Heart left ventricle (tissue), 13 donors: ENCODE data around the gene ENTHD1.

Experiments
- POLR2A ChIP-seq, 2 donors: fragments of 450-650 bp; IDR thresholded peaks; one replicate each; pipeline ENCODE4 v1.6.1; 2017; ENCODE audit warnings: antibody characterized with exemption in 2 of 2, mild to moderate bottlenecking in 2 of 2, moderate library complexity in 2 of 2
- TF ChIP-seq, protein P1 (sequence below), 12 donors: fragments of 200-600 bp; sonication (generic) in 4 of 12; IDR thresholded peaks; one replicate each; pipeline versions ENCODE4 v1.5.0 to v1.8.0; 2018 to 2022; ENCODE audit warnings: antibody characterized with exemption in 12 of 12, mild to moderate bottlenecking in 5 of 12
- donor health status: ischemic (EF 13 %, LVEDD 7.1; RV severe dilation, severe dysfunction).
- donor health status: DM: no; HTN: yes; CAD: no.
- donor health status: DM: no; HTN: no; CAD: no.
- donor health status: ischemic (EF 25% LVEDD 6.9; RV normal size, moderate dysfunction).
- donor health status: ischemic (EF 25% LVEDD 5.7; RV mildly dilated, moderate dysfunction).
- donor health status: ischemic (EF 35%, LVEDD 5.7; RV mildly dilated, moderate dysfunction).
- donor health status: nonischemic (EF 11% LVEDD 7.7; RV severe dilation, severe dysfunction).
- donor health status: DM: yes; HTN: yes; CAD: no.
- donor health status: PGD.
- donor health status: ischemic (EF 29% LVEDD 5.4; RV normal size, mild dysfunction).
- donor health status: nonischemic (EF 23%, LVEDD 6.1; RV moderate dilation, normal function).

- TF ChIP-seq, protein P1, sequence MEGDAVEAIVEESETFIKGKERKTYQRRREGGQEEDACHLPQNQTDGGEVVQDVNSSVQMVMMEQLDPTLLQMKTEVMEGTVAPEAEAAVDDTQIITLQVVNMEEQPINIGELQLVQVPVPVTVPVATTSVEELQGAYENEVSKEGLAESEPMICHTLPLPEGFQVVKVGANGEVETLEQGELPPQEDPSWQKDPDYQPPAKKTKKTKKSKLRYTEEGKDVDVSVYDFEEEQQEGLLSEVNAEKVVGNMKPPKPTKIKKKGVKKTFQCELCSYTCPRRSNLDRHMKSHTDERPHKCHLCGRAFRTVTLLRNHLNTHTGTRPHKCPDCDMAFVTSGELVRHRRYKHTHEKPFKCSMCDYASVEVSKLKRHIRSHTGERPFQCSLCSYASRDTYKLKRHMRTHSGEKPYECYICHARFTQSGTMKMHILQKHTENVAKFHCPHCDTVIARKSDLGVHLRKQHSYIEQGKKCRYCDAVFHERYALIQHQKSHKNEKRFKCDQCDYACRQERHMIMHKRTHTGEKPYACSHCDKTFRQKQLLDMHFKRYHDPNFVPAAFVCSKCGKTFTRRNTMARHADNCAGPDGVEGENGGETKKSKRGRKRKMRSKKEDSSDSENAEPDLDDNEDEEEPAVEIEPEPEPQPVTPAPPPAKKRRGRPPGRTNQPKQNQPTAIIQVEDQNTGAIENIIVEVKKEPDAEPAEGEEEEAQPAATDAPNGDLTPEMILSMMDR (IDR thresholded peaks at IDR 0.05), result no peak
- no peak for TF ChIP-seq POLR2A (IDR thresholded peaks at IDR 0.05)
Observed at GRCh38 chr22:39925273-39925672, 31.7 kb upstream of the ENTHD1 start.
